Hematopoietic multipotent progenitor cell (in vitro differentiated cells): ENCODE measurements around the gene MBOAT7. TPM values are rescaled to one million over a fixed set of nuclear protein-coding genes. Genes with fewer than 3 reads are reported as not detected.

Experiments used
- DNase-seq, 3 donors: peaks; one replicate each; pipeline ENCODE4 v3.0.0-alpha.2; 2011 to 2015; ENCODE audit warnings: low read depth in 2 of 3, low spot score in 2 of 3
- total RNA-seq: library from RNA; depleted of rRNA; stranded (reverse); fragments of >200 nt; gene quantifications from one replicate; pipeline ENCODE4 v1.2.3, GENCODE V29; 2012

Gene MBOAT7
- total RNA-seq, 1 donor = 270 TPM

DNA sequence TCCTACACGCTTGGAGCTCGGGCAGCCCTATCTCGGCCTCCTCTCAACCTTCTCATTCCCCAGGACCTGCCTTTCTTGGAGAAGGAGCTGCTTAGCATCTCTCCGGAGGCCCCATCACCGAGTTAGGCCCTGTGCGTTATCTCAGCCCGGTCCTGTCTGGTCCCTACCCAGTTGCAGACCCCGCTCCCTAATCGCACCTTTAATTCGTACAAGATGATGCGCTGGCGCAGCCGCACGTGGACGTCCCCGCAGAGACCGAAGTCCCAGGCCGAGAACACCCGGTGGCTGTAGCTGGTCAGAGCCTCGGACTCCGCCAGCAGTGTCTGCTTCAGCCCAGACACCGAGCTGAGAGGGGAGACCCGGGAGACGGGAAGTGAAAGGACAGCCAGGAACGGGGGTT is 24.2 kb downstream of the MBOAT7 start:
- DNase-seq = no peak

DNA sequence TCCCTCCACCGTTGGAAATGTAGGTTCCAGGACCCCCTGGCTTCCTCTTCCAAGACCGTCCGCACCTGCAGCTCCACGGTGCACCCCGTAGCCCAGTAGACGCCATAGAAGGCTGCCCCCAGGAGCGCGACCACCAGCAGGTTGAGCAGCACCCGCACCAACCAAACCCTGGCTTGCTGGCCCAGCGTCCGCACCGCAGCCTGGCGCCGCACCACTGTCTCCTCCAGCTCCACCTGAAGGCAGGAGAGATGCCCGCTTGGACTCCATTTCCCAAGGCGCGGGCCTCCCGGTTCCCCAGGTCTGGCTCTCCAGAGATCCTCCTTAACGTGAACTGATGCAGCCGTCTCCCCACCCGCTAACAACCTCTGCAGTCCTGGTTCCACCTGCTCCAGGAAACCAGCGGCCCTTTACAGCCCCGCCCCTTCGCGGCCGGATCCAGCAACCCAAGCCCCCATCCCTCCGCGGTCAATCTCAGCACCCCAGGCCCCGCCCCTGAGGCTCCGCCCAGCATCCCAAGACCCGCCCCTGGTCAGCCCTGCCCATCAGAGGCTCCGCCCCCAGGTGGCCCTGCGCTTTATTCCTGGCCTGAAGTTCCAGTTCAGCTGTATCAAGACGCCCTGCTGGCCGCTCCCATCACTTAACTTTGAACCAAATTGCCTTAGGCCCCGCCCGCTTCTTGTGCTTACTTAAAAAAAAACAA is 24.9 kb downstream of the MBOAT7 start:
- peak in 2 of 3 donors; percentile 71 to 73 for DNase-seq

DNA sequence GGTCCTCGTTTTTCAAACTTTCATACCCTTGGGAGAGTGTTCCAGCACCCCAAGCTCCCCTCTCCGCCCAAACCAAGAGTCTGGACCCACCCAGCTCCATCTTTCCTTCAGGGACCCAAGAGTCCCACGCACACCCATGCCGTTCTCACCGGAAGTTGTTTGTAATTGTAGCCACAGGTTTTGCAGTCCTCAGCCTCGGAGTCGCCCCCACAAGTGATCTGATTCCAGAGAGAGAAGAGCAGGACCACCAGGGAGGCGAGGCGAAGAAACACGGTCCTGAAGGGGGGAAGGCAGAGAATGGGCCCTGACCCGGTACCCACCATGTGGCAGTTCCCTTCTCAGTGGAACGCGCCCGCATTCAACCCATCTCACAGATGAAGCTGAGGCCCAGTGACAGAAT is 26.5 kb downstream of the MBOAT7 start:
- no peak for DNase-seq

DNA sequence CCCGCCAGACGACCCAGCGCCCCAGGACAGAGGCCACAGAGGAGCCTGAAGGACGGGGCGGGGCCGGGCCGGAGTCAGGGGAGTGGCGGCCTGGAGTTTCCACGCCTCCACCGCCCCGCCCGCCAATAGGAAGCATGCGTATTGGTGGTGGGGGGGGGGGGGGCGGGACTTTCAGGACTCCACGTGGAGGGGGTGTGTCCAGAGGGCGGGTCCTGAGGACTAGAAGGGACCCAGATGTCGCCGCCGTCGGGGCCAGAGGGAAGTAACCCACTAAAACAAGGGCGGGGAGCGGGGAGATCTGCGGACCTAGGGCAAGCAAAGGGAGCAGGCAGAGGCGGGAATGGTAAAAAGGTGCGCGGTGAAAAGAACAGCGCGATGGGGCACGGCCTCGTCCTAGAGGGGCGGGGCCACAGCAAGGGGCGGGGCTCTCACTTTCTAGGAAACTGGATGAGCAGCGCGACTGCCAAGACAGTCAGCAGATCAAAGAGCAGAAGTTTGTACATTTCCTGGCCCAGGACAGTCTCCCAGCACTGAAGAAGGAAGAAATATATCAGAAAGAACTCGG is 27.1 kb downstream of the MBOAT7 start:
- DNase-seq = peak; percentile 74 to 92 (median 89)

DNA sequence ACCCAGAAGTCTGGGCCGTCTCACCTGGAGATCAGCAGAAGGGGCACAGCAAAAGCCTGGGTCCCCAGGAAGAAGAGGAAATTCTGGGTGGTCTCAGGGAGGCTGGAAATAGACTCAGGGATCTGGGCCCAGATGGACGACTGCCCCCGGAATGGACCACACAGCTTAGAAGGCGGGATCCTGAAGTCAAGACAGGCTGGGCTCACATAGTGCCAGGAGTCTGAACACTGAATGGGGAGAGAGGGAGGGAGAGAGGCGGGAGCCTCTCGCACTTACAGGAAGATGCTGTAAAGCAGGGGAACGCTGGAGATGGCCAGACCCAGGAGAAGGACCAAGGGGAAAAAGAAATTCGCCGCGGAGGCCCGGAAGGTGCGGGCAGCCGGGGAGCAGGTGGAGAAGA is 28.5 kb downstream of the MBOAT7 start:
- DNase-seq = no peak

DNA sequence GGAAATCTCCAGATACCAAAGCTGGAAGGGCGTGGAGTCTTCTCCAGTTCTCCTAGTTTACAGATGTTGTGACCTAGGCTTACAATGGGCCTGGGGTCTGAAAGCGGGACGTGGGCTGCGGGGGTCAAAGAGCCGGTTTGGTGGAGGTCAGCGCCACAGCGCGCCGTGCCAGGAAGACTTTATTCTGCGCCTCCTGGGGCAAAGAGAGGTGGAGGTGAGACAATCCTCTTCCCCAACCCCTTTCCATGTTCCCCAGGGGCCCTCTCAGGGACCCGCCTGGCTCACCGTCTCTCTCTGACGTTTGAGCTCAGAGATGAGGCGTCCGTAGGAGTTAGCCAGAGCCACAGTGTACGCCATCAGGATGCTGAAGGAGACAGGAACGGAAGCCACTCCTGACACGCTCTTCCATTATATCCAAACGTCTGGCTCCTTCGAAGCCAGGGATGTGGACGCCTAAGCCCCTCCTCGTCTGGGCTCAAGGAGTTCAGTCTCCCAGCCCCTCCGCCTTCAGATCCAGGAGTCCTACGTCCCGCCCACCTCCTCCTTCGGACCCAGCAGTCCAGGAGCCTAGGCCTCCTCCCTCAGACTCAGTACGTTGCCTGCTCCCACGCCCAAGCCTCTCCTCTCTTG is 29.1 kb downstream of the MBOAT7 start:
- DNase-seq = no peak

DNA sequence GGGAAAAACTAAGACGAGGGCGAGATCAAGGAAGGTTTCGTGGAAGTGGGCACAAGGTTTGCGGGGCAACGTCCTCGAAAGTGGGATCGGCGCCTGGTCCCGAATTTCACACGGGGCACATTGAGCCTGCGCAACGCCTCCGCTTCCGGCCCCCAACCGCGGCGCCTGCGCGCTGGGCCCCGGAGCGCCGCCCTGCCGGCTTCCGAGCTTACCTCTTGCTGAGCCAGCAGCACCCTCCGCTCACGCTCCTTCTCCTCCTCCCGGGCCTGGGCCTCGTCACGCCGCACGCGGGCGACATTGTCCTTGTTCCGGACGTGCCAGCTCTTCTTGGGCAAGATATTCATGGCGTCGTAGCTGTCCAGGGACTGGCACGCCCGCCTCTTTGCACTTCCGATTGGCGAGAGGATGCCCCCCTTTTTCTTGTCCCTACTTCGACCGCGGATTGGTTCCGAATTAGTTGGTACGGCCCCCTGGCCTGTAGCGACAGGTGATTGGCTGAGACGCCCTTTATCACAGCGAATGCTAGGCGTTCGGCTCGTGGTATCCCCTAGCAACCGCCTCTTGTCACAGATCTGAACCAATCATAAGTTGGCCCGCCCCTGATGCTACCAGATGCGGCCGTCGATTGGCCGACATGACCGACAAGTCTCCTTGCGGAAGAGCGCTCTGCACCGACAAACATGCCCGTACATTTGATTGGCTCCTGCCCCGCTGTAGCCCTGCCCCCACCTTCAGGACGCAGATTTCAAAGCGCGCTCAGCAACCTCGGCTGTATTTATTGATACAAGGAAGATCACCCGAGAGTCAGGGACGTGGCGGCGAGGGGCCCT is 29.8 kb downstream of the MBOAT7 start, which contains the start of gene LENG1:
LENG1 (minus strand) TSS at position 370 of the 830 bp plus-strand sequence; CDS start at position 344, 26 bp downstream.
- DNase-seq = peak; percentile 91 to 100 (median 100)

DNA sequence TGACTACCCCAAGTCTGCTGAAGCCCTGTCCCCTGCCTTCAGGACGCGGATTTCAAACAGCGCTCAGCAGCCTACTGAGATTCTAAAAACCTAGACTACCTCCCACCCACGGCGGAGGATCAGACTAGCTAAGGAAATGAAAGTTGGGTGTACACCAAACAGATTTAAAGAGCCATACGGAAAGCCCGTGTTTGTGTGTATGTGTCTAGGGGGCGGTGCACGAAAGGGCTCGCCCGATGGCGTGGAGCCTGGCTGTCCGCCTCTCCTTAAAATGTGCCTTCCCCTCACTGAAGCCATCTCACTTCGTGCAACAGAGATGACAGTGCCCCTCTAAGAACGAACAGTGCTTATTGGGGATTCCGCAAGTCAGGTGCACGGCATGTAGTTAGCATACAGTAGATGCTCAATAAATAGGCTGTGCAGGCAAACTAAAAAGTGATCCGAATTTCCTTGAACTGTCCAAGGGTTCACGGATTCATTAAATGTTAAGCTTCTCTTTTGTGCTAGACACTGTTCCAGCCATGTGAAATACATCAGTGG is 30.5 kb downstream of the MBOAT7 start:
- no peak for DNase-seq

DNA sequence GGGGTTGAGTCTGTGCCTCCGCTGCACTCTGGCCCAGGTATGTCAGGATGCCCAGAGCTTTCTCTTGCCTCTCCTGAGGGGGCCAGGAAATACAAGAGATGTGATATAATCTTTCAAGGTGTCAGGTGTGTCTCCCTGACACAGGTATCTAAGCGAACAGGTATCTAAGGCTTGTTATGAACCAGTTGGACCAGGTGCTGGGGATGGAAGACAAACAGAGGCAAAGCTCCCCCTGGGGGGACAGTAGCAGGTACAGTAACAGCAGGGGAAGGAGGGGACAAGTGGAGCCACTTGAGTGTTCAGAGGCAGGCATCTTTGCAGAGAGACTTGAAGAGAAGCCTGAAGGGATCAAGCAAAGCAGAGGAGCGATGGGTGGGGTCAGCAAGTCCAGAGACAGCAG is 32.4 kb downstream of the MBOAT7 start:
- no peak for DNase-seq

DNA sequence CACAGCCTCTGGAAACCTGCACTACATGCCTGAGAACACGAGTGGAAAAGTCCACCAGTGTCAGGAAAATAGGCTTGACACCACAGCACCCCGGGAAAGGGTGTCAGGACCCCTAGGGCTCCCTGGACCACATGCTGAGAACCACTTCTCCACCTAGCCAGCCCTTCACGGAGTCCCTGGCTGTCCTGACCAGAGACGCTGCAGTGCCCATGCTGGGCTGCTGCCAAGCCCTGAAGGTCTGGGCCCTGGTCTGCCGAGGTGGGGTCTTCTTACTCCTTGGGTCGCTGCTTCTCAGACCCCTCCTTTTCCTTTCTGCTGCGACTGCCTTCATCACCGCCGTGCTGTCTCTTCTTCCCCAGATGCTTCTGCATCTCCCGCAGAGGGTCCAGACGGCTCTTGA is 32.9 kb downstream of the MBOAT7 start:
- no peak for DNase-seq

DNA sequence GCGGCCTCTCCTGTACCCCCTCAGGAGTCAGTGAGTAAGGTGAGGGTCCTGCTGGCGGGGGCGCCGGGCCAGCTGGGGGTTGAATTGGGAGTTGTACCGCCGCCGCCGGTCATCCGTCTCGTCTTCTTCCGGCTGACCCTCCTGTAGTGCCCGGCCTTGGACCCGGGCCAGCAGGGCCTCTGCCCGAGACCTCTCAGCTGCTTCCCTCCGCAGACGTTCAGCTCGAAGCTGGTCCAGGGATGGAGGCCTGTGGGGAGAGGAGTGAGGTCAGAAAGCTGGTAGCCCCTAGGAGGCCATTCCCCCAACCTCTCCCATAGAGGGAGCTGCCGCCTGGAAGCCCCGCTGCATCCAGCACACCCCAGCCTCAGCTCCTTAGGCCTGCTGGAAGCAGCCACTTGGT is 33.7 kb downstream of the MBOAT7 start:
- no peak for DNase-seq

DNA sequence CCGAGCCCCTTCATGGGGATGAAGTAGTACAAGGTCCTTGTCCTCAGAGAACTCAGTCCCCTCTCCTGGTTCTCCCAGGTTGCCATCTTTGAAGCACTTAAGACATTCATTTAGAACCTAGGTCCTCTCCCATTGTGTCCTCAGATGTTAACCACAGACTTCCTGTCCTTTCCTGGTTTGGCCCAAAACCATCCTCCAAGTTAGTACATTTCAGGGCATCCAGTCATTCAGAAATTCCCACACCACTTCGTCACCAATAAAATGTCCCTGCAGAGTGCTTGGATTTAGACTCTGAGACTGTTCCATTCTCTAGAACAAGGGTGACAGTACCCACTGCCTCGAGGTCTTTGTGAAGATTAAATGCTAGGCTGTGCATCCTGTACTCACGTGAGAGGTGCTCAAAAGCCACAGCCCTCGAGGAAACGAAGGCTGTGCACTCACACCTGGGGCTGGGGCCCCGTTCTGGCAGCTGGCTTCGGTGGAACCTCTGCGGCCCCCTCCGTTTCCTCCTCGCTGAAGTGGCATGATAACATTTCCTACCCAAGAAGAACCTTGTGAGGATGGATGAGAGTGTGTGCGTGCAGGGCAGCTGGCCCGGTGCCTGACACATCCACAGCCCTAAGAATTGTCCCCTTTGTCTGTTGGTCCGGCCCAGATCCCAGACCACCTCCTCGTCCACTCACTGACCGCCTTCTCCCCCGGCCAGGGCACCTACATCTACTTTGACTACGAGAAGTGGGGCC is 34.6 kb downstream of the MBOAT7 start:
- DNase-seq = no peak

DNA sequence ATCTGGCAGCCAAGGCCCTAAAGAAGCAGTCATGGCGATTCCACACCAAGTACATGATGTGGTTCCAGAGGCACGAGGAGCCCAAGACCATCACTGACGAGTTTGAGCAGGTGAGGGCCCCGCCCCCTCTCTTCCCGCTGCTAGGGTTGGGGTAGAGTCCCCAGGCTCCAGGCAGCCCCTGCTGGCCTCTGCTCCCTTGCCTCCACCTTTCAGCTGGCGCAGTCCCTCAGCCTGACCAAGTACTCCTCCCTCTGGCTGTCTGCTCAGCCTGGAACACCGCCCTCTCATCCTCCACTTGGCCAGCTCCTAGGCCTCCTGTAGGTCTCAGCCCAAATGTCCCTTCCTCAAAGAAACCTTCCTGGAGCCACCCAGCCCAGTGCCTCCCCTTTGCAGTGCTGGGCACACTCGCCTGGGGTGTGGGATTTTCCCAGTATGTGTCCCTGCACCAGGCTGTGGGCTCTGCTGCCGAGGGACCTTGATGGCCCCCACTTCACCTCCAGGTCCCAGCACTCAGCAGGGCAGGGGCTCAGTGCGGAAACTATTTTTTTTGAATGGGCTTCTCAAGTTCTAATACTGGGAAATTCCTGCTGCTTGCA is 35.6 kb downstream of the MBOAT7 start:
- no peak for DNase-seq

DNA sequence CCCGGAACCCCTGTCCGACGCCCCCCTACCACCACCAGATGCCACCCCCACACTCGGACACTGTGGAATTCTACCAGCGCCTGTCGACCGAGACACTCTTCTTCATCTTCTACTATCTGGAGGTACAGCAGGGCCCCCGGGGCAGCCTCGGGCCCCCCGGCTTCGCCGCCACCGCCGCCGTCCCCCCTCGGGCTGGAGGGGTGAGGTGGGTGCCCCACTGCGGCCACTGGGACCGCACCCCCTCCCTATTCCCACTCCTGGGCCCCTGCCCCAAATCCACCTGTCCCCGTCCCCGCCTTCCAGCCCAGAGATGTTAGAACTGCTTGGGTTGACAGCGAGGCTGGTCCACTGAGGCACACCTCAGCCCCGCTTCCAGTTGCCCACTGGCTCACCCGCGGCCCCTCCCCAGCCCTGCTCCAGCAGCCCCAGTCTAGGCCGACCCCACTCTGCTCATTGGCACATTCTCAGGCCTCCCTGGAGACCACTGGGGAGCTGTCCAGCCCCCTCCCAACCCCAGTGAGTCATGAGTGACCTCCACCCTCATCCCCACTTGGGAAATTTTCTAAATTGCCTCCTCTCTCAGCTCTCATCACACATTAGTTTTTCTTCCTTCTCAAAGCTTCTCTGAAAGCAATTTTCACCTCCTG is 36.4 kb downstream of the MBOAT7 start:
- DNase-seq = no peak

DNA sequence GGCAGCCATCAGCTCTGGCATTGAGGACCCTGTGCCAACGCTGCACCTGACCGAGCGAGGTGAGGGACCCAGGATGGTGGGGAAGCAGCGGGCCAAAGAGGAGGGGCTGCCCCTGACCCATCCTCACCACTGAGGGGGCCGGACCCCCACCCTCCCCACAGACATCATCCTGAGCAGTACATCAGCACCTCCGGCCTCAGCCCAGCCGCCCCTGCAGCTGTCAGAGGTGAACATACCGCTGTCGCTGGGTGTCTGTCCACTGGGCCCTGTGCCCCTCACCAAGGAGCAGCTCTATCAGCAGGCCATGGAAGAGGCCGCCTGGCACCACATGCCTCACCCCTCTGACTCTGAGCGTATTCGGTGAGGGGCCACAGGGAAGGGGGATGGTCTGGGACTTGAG is 37.1 kb downstream of the MBOAT7 start:
- DNase-seq = no peak

DNA sequence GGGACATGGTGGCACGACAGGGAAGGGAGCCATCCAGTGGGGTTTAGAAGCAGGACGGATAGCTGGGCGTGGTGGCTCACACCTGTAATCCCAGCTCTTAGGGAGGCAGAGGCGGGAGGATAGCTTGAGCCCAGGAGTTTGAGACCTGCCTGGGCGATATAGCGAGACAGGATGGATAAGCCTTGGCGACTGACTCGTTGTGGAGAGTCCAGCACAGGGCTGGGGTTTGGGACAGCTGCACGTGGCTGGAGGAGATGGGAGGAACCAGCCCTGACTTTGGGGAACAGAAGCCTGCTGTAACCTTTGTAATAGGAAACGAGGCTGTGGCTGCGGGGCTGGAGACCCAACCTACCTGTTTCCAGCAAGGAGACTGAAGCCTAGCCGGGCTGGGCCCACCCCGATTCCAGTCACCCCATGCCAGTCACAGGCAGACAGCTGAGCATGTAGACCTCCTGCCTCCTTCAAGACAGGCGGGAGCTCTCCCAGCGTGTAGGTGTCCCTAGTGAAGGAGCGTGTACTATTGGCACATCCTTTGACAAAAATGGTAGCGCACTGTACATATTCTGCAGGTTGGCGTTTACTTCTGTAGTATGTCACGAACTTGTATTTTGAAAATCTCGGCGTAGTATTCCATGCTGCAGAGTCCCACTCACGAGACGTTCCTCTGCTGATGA is 37.9 kb downstream of the MBOAT7 start:
- no peak for DNase-seq

DNA sequence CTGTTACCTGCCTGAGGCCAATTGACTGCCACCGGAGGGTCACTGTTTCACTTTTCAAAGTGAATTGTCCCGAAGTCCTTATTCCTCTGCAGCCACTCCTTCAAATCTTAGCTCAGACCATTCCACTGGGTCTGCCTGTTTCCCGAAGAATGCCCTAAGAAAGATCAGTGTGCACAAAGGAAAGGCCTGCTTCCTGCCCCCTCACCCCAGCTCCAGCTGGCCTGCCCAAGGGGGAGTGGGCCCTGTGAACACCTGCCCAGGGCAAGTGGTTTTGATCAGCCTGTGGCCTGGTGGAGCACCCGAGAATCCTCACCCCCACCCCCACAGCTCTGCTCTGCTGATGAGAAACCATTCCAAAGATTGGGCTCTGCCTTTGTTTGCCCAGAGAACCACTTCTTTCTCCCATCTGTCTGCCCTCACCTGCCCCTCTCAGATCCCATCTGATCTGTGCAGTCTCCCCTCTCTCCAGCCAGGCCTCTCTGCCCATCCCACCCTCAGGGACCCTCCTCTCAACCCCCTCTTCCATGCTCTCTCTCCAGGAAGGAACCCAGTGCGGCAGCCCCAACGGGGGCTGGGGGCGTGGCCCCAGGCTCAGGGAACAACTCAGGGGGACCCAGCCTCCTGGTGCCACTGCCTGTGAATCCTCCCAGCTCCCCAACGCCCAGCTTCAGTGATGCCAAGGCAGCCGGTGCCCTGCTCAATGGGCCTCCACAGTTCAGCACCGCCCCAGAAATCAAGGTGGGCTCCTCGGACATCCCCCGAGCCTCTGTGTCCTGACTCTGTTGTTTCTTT is 40.2 kb downstream of the MBOAT7 start:
- DNase-seq = no peak

DNA sequence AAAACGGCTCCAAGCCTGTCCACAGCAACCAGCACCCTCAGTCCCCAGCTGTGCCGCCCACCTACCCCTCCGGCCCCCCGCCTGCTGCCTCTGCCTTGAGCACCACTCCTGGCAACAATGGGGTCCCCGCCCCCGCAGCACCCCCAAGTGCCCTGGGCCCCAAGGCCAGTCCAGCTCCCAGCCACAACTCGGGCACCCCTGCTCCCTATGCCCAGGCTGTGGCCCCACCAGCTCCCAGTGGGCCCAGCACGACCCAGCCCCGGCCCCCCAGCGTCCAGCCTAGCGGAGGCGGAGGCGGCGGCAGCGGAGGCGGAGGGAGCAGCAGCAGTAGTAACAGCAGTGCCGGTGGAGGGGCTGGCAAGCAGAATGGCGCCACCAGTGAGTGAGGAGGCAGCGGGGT is 41.2 kb downstream of the MBOAT7 start:
- DNase-seq = no peak
